ENCODE results near the gene PRAMEF17. TPM values are rescaled to one million over a fixed set of nuclear protein-coding genes. Genes with fewer than 3 reads are reported as not detected.
A peak's percentile ranks its signal among the peaks of the same experiment; 100 is the strongest.
"Not testable (repeated sequence)": the region's sequence is repeated elsewhere in the genome, so short reads cannot be mapped to it uniquely, and the experiment has no call there.

PRAMEF17 gene
- total RNA-seq, 2 experiments from 2014 or later = not detected

DNA sequence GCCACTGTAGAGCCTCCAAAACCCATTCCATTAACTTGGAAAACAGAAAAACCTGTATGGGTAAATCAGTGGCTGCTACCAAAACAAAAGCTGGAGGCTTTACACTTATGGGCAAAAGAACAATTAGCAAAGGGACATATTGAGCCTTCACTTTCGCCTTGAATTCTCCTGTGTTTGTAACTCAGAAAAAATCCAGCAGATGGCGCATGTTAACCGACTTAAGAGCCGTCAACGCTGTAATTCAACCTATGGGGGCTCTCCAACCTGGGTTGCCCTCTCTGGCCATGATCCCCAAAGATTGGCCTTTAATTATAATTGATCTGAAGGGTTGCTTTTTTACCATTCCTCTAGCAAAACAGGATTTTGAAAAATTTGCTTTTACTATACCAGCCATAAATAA lies 32.7 kb upstream of the PRAMEF17 start:
- ATAC-seq (ENCODE audit: poor library complexity); H3K36me3 Mint-ChIP-seq (ENCODE audit: low read depth); H3K9me3 Mint-ChIP-seq; H3K9me3 ChIP-seq (ENCODE audit: control insufficient read depth in 1 of 2, insufficient read depth in 1 of 2, low read length in 2 of 2); H3K27me3 Mint-ChIP-seq; H3K27ac Mint-ChIP-seq; H3K4me1 ChIP-seq (ENCODE audit: insufficient read depth, low read length); H3K4me1 Mint-ChIP-seq (ENCODE audit: low read depth); H3K4me3 Mint-ChIP-seq; H3K27ac ChIP-seq (ENCODE audit: low read depth in 1 of 2, low read length in 2 of 2); H3K36me3 ChIP-seq (ENCODE audit: insufficient read depth, low read length); POLR2A ChIA-PET; H3K27me3 ChIP-seq (ENCODE audit: control insufficient read depth in 1 of 2, insufficient read depth in 2 of 2, low read length in 2 of 2); CTCF ChIA-PET; H3K4me3 ChIP-seq (ENCODE audit: low read length): not testable (repeated sequence)
- intact Hi-C loops (cut with DNase I, micrococcal nuclease) = loop anchor here in 1 of 2 experiments (5.0 kb wide), 1 partner anchor 606 kb away; no protein-coding TSS in a partner anchor
- TF ChIP-seq, protein P1, sequence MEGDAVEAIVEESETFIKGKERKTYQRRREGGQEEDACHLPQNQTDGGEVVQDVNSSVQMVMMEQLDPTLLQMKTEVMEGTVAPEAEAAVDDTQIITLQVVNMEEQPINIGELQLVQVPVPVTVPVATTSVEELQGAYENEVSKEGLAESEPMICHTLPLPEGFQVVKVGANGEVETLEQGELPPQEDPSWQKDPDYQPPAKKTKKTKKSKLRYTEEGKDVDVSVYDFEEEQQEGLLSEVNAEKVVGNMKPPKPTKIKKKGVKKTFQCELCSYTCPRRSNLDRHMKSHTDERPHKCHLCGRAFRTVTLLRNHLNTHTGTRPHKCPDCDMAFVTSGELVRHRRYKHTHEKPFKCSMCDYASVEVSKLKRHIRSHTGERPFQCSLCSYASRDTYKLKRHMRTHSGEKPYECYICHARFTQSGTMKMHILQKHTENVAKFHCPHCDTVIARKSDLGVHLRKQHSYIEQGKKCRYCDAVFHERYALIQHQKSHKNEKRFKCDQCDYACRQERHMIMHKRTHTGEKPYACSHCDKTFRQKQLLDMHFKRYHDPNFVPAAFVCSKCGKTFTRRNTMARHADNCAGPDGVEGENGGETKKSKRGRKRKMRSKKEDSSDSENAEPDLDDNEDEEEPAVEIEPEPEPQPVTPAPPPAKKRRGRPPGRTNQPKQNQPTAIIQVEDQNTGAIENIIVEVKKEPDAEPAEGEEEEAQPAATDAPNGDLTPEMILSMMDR (IDR thresholded peaks at IDR 0.05) = peak; percentile 41
- DNase-seq = peak in 4 of 14 experiments; percentile 25 to 56 (median 44)

DNA sequence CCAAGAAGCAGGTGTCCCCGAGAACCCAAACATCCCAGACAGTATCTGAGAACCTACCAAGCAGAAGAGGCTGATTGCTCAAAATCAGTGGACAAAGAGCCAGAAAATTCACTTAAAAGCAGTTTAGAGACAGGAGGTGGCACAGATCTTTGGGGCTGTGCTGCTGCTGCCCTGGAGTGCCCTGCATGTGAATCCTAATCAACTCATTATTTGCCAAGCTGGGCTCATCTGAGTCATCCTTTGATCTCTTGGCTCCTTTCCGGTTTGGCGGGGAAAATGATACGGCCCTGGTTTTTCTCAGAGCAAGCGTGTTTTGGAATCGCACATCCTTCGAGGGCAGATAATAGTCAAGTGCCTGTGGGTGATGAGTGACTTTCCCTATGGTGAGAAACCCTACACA lies 27.1 kb upstream of the PRAMEF17 start:
- H3K4me1 Mint-ChIP-seq (ENCODE audit: low read depth); H3K36me3 Mint-ChIP-seq (ENCODE audit: low read depth); H3K27ac Mint-ChIP-seq; intact Hi-C loops (cut with DNase I, micrococcal nuclease); H3K9me3 Mint-ChIP-seq; H3K4me3 ChIP-seq (ENCODE audit: low read length); DNase-seq; H3K27me3 Mint-ChIP-seq; H3K4me3 Mint-ChIP-seq; H3K4me1 ChIP-seq (ENCODE audit: insufficient read depth, low read length); ATAC-seq (ENCODE audit: poor library complexity); H3K36me3 ChIP-seq (ENCODE audit: insufficient read depth, low read length); POLR2A ChIA-PET; H3K27me3 ChIP-seq (ENCODE audit: control insufficient read depth in 1 of 2, insufficient read depth in 2 of 2, low read length in 2 of 2); H3K27ac ChIP-seq (ENCODE audit: low read depth in 1 of 2, low read length in 2 of 2); H3K9me3 ChIP-seq (ENCODE audit: control insufficient read depth in 1 of 2, insufficient read depth in 1 of 2, low read length in 2 of 2); CTCF ChIA-PET: not testable (repeated sequence)

DNA sequence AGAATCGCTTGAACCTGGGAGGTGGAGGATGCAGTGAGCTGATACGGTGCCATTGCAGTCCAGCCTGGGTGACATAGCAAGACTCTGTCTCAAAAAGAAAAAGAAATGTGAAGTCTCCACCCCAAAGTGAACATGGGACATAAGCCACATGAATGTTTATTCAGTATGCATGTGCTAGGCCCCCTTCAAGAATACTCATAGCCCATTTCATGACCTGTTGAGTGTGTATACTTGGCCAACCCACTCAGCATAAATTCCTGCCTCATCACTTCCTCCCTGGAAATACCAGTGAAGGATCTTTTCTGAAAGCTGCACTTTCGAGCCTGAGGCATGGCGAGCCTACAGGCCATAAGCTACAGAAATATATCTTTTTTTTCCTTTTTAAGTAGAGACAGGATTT lies 24.5 kb upstream of the PRAMEF17 start:
- H3K4me3 Mint-ChIP-seq; ATAC-seq (ENCODE audit: poor library complexity); H3K27me3 Mint-ChIP-seq; H3K36me3 Mint-ChIP-seq (ENCODE audit: low read depth); H3K4me3 ChIP-seq (ENCODE audit: low read length); H3K9me3 Mint-ChIP-seq; intact Hi-C loops (cut with DNase I, micrococcal nuclease); POLR2A ChIA-PET; H3K27ac Mint-ChIP-seq; H3K4me1 Mint-ChIP-seq (ENCODE audit: low read depth); CTCF ChIA-PET; H3K27ac ChIP-seq (ENCODE audit: low read depth in 1 of 2, low read length in 2 of 2); H3K36me3 ChIP-seq (ENCODE audit: insufficient read depth, low read length); H3K9me3 ChIP-seq (ENCODE audit: control insufficient read depth in 1 of 2, insufficient read depth in 1 of 2, low read length in 2 of 2); DNase-seq; H3K27me3 ChIP-seq (ENCODE audit: control insufficient read depth in 1 of 2, insufficient read depth in 2 of 2, low read length in 2 of 2); H3K4me1 ChIP-seq (ENCODE audit: insufficient read depth, low read length): not testable (repeated sequence)

DNA sequence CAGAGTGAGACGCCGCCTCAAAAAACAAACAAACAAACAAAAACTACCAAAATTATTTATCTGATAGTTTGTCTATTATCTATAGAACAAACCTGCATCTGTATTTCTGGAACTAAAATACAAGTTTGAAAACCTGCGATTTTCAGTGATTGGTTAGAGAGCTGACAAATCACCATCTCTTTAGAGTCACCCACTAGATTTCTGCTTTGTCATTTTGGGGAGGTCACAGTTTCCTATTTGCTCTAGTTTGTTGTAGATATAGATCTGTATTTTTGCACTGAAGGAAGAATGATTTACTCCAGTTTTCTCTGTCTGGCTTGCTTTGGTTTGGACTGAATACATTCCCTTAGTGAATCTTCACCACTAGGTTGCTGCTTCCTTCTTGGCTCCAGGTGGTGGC lies 22.9 kb upstream of the PRAMEF17 start:
- H3K4me3 ChIP-seq (ENCODE audit: low read length); DNase-seq; H3K4me3 Mint-ChIP-seq; H3K27me3 ChIP-seq (ENCODE audit: control insufficient read depth in 1 of 2, insufficient read depth in 2 of 2, low read length in 2 of 2); CTCF ChIA-PET; ATAC-seq (ENCODE audit: poor library complexity); H3K4me1 Mint-ChIP-seq (ENCODE audit: low read depth); H3K27ac ChIP-seq (ENCODE audit: low read depth in 1 of 2, low read length in 2 of 2); POLR2A ChIA-PET; H3K36me3 Mint-ChIP-seq (ENCODE audit: low read depth); H3K27ac Mint-ChIP-seq; H3K9me3 ChIP-seq (ENCODE audit: control insufficient read depth in 1 of 2, insufficient read depth in 1 of 2, low read length in 2 of 2); H3K9me3 Mint-ChIP-seq; intact Hi-C loops (cut with DNase I, micrococcal nuclease); H3K36me3 ChIP-seq (ENCODE audit: insufficient read depth, low read length); H3K4me1 ChIP-seq (ENCODE audit: insufficient read depth, low read length): not testable (repeated sequence)
- peaks cover 11% of the 10 kb centered on the region for H3K27me3 Mint-ChIP-seq

DNA sequence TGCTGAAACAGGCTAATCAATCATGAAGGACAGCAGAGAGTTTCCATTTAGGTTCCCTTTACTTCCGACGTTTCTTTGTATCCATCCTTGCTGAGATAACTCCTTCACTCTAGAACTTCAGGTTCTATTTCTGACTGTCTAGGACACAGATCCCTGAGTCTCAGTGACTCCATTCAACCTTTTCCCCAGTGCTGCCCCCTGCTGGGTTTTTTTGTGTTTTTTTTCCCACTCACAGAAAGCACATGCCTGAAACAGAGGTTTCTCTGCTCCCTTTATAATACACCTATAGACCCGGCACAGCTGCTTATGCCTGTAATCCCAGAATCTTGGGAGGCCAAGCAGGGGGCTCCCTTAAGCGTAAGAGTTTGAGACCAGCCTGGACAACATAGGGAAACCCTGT lies 20.9 kb upstream of the PRAMEF17 start:
- not testable (repeated sequence) for ATAC-seq (ENCODE audit: poor library complexity); H3K4me1 ChIP-seq (ENCODE audit: insufficient read depth, low read length)

DNA sequence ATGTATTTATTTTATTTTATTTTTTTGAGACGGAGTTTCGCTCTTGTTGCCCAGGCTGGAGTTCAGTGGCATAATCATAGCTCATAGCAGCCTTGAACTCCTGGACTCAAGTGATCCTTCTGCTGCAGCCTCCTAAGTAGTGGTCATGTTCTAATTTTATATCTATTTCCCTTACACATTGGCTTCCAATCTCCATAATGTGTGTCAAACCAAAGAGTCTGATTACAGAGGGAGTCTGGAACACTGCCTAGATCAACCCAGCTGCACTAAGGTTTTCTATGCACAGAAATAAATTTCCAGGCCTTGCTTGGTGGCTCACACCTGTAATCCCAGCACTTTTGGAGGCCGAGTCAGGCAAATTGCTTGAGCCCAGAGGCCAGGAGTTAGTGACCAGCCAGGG lies 10.4 kb upstream of the PRAMEF17 start:
- H3K36me3 Mint-ChIP-seq (ENCODE audit: low read depth); CTCF ChIA-PET; POLR2A ChIA-PET; H3K27me3 Mint-ChIP-seq; H3K27me3 ChIP-seq (ENCODE audit: control insufficient read depth in 1 of 2, insufficient read depth in 2 of 2, low read length in 2 of 2); H3K4me1 ChIP-seq (ENCODE audit: insufficient read depth, low read length); H3K9me3 ChIP-seq (ENCODE audit: control insufficient read depth in 1 of 2, insufficient read depth in 1 of 2, low read length in 2 of 2); H3K4me3 Mint-ChIP-seq; H3K36me3 ChIP-seq (ENCODE audit: insufficient read depth, low read length); ATAC-seq (ENCODE audit: poor library complexity); H3K4me1 Mint-ChIP-seq (ENCODE audit: low read depth); H3K4me3 ChIP-seq (ENCODE audit: low read length); intact Hi-C loops (cut with DNase I, micrococcal nuclease); H3K27ac ChIP-seq (ENCODE audit: low read depth in 1 of 2, low read length in 2 of 2); H3K27ac Mint-ChIP-seq; DNase-seq; H3K9me3 Mint-ChIP-seq: not testable (repeated sequence)

More for the DNA sequence above, 20.9 kb upstream of the PRAMEF17 start:
- H3K4me3 ChIP-seq (ENCODE audit: low read length); H3K27me3 ChIP-seq (ENCODE audit: control insufficient read depth in 1 of 2, insufficient read depth in 2 of 2, low read length in 2 of 2); H3K4me3 Mint-ChIP-seq; H3K27ac ChIP-seq (ENCODE audit: low read depth in 1 of 2, low read length in 2 of 2); H3K36me3 Mint-ChIP-seq (ENCODE audit: low read depth); POLR2A ChIA-PET; intact Hi-C loops (cut with DNase I, micrococcal nuclease); CTCF ChIA-PET; H3K9me3 ChIP-seq (ENCODE audit: control insufficient read depth in 1 of 2, insufficient read depth in 1 of 2, low read length in 2 of 2); H3K27ac Mint-ChIP-seq; H3K9me3 Mint-ChIP-seq; H3K36me3 ChIP-seq (ENCODE audit: insufficient read depth, low read length); H3K4me1 Mint-ChIP-seq (ENCODE audit: low read depth): not testable (repeated sequence)
- H3K27me3 Mint-ChIP-seq = peaks cover 11% of the 10 kb centered on the region
- peak in 1 of 14 experiments; percentile 5 for DNase-seq

DNA sequence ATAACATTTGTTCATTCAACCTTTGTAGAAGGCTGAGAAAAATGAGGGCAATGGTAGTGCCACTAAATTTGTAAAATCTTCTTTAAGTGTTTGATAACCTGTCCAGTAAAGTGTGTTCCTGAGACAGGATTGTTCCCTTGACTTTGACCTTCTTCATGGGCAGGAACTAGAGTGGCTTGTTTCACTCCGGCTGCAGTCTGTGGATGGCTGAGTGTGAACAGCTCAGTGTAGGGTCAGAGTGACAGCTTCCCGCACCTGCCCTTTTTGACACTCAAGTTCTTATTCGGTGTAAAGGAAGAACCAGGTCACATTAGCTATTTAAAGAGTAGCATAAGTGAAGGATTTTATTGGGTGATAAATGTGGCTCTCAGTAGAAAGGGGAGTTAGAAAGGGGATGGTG lies 9.1 kb upstream of the PRAMEF17 start:
- H3K27ac ChIP-seq (ENCODE audit: low read depth in 1 of 2, low read length in 2 of 2); CTCF ChIA-PET; H3K4me3 ChIP-seq (ENCODE audit: low read length); POLR2A ChIA-PET; H3K9me3 Mint-ChIP-seq; H3K4me3 Mint-ChIP-seq; ATAC-seq (ENCODE audit: poor library complexity); H3K27me3 Mint-ChIP-seq; H3K9me3 ChIP-seq (ENCODE audit: control insufficient read depth in 1 of 2, insufficient read depth in 1 of 2, low read length in 2 of 2); DNase-seq; H3K27ac Mint-ChIP-seq; H3K4me1 Mint-ChIP-seq (ENCODE audit: low read depth); H3K36me3 Mint-ChIP-seq (ENCODE audit: low read depth); H3K4me1 ChIP-seq (ENCODE audit: insufficient read depth, low read length); intact Hi-C loops (cut with DNase I, micrococcal nuclease); H3K36me3 ChIP-seq (ENCODE audit: insufficient read depth, low read length); H3K27me3 ChIP-seq (ENCODE audit: control insufficient read depth in 1 of 2, insufficient read depth in 2 of 2, low read length in 2 of 2): not testable (repeated sequence)

Data from CD4-positive, alpha-beta T cell (primary cell).